HG02852 (cell line): ENCODE measurements around the gene RNF214.

Source experiments
- ATAC-seq: cut with Tn5 transposase; IDR thresholded peaks from one replicate; pipeline ENCODE4 v1.9.1; 2021; ENCODE audit warnings: mild to moderate bottlenecking, moderate library complexity; ENCODE audit not compliant: unreplicated experiment

Gene RNF214

DNA sequence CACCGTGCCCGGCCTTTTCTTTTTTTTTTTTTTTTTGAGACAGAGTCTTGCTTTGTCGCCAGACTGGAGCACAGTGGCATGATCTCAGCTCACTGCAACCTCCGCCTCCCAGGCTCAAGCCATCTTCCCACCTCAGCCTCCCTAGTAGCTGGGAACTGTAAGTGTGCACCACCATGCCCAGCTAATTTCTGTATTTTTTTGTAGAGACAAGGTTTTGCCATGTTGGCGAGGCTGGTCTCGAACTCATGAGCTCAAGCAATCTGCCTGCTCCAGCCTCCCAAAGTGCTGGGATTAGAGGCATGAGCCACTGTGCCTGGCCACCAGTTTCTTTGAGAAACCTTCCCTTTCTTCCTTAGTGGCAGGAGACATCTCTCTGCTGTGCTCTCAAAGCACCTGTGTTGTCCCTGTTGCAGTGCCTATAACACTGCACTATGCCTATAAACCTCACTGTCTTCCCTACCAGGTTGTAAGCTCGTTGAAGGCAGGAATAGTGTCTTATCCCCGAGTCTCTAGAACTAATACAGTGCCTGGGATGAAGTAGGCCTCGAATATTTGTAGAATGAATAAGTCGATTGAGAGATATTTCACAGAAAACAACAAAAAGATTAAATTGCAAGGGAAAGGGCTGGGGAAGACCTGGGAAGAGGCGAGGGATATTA, 19.6 kb upstream of the RNF214 start:
- no peak for ATAC-seq

DNA sequence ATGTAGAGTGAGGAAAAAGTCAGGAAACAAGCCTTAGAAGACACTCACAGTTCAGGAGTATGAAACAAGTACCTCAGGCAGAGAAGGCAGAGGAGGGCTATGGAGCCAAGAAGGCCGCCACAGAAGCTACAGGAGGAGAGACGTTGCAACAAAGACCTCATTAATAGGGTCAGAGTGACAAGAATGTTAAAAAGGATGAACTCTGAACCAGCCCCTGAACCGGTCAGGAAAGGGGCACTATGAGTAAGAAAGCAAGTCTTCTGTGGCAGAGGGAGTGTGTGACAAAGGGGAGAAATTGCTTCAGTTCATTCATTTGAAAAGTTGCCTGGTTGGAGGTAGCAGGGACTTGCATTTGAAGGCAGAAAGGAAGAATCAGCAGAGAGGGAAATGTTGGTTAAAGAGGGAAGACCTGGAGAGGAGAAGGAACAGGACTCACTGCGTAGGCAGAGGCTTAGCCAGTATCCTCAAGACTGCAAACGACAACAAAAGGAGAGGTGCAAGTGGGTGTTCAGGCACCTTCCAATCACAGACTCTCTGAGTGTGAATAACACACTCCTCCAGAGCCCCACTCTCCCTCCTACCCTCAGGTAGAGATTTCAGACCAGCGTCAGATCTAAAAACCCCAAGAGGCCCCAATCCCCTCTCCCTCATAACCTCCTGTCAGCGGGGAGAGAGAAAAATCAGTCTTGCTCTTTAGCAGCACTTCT, 17.9 kb upstream of the RNF214 start:
- no peak for ATAC-seq

GRCh38 chr11:117217141-117218084, 15.1 kb upstream of the RNF214 start:
- ATAC-seq = no peak

GRCh38 chr11:117218133-117218915, 14.1 kb upstream of the RNF214 start:
- no peak for ATAC-seq

DNA sequence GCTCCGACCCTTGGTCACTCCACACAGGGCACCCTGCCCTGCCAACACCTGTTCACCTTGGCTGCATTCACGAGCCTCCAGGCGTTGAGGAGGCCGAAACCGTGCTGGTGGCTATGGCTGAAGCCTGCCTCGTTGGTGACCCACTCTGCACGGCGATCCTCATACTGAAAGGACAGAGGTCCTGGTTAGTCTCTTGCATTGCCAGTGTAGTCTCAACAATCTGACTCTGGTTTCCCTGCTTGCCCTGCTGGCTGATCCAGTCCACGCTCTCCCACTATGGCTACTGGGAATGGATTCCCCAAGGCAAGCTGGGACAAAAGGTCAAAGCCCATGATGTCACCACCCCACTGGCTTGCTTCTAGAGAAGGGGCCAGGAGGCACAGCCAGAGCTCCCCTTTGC, 13.5 kb upstream of the RNF214 start:
- no peak for ATAC-seq

GRCh38 chr11:117219455-117219854, 13.0 kb upstream of the RNF214 start:
- no peak for ATAC-seq

DNA sequence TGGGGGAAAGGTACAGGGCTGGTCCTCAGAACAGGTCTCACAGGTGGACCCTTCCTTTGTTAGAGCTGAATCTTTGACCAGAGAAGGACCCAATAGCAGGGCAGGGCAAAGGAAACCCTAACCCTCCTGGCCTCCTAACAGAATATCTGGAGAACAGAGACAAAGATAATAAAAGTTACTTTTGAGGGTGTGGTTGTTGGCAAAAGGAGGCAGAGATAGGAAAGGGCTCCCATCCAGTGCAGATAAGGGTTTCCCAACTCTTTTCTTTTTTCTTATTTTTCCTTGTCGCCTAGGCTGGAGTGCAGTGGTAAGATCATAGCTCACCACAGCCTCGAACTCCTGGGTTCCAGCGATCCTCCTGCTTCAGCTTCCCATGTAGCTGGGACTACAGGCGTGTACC, 12.5 kb upstream of the RNF214 start:
- no peak for ATAC-seq

- ATAC-seq = no peak
Measured at GRCh38 chr11:117220568-117220967, 11.9 kb upstream of the RNF214 start.

- no peak for ATAC-seq
Measured at GRCh38 chr11:117220999-117221774, 11.3 kb upstream of the RNF214 start.

- no peak for ATAC-seq
Measured at GRCh38 chr11:117221775-117222517, 10.5 kb upstream of the RNF214 start.

DNA sequence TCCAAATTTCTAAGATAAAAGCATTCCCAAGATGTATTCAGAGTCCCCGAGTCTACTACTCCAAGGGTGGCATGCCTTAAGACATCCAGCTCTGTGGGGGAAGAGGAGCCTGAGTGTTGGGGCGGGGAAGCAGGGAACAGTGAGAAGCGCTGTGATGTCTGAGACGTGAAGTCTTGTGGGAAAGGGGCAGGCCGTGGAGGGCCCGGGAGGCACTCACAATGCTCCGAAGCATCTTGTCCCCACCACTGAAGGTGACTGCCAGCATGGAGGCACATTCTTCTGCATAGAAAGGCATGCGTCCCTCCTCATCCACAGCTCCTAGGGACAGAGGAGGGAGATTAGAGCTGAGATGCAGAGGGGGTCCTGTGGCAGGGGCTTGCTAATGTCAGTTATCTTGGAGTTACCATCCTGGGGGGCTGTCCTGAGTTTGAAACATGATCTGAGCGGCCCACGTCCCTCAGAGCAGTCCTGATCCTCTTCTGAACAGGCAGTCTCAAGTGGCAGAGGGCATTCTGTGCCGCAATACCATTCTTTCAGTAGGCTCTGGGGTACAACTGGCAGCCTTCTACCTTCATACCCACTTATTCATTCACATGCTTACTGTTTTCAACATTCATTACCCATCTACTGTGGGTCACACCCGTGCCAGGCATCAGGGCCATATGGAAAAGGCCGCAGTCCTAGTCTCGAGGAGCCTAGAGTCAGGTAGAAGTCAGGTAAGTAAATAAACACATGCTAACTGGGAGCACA, 9.3 kb upstream of the RNF214 start:
- ATAC-seq = no peak

- no peak for ATAC-seq
Measured at GRCh38 chr11:117223741-117224689, 8.5 kb upstream of the RNF214 start.

GRCh38 chr11:117225553-117226170, 6.8 kb upstream of the RNF214 start:
- ATAC-seq = no peak

- peak; percentile 70 for ATAC-seq
Measured at GRCh38 chr11:117226388-117227385, 5.8 kb upstream of the RNF214 start.

GRCh38 chr11:117228091-117228490, 4.4 kb upstream of the RNF214 start:
- ATAC-seq = no peak

DNA sequence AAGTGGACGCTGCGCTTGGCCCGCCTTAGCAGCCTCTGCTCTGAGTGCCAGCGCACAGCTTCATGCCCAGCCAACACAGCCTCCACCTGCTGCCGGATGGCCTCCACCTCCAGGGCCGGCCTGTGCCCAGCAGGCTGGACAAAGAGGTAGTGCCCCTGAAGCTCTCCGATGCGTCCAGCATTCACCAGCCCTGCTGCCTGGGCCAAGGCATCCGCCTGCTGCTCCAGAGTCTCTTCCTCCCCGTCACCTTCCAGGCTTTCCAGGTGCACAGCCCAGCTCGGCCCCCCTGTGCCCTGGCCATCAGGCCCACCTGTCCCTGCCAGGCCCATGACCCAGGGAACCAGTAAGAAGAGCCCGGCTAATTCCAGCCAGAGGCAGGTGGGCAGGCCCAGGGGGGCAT, 3.1 kb upstream of the RNF214 start:
- no peak for ATAC-seq
